Activated CD4-positive, alpha-beta T cell treated with anti-CD3 and anti-CD28 coated beads, Interleukin-2, amount 50 U/mL, for 16 hours (primary cell): Measurements from ENCODE around the gene OSBPL7.

Experiments
- DNase-seq: peaks from one replicate; pipeline ENCODE4 v3.0.0-alpha.2; 2020

OSBPL7 gene

DNA sequence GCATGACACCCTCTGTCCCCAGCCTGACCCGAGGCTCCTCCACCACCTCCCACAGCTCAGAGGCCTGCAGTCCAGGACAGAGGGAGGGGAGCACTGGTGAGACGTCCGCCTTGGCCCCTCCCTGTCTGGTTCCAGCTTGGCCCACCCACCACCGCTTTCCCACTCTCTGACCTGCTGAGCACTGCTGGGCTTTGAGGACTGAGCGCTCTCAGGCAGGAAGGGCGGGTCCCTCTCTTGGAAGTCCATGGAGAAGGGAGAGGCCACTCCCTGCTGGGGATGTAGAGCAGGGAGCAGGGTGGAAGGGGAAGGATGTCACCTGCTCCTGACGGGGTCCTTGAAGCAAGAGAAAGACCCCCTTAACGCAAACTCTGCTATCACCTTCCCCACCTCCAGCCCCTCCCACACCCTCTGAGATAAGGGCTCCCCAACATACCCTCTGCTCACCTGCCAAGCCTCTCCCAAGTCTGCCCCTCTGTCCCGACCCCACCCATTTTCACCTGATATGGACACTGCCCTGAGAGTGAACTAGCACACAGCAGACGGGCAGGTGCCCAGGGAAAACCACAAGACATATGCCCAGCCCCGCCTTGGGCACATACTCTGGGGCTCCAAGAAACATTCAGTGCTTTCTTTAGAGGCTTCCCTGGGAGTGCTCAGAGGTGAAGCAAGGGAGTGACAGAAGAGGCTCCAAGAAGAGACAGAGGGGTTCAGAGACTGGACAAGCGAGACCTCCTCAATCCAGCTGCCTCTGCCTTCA is 1.4 kb downstream of the OSBPL7 start:
- no peak for DNase-seq

DNA sequence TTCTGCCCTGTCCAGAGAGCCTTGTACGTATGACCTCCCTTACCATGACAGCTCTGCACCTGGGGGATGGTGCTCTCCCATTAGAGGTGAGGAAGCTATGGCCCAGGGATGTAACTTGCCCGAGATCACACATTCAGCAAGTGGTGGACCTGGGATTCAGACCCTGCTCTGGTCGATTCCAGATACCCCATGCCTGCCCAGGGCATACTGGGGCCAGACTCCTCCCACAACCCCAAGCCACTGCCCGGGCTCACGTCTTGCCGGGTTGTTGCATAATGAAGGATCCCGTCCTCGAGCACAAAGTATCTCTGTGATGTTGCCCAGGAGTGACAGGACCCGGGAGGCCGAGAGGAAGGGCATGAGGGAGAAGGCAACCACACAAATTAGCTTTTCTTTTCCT is 2.1 kb downstream of the OSBPL7 start:
- no peak for DNase-seq

DNA sequence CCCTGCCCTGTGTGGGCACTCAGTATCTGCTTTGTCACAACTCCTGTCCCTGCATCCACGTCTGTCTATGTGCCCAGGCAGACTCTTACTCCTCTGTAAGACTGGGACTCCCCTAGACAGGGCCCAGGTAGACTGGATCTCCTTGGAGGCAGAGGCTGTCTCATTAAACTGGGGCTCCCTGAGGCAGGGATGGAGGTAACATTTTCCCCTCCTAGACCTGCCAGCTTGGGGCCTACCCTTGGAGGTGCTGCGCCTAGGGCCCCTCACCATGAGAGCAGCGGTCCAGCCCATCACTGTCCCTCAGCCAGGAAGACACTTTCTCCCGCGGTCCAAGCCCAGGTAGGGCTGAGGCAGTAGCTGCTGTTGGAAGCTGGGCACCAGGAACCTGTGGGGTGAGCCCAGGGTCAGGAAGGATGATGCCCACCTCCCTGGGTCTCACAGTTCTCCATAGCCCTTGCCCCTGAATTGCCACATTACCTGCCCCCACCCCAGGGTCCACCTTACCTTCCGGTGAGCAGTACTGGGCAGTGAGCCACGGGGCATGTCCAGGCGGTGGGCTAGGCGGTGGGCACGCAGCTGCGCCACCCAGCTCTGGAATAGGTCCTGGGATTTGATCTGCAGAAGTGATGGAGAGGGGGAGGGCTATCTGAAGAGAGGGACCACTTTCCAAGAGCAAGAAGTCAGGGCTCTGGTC is 3.4 kb downstream of the OSBPL7 start:
- DNase-seq = no peak

DNA sequence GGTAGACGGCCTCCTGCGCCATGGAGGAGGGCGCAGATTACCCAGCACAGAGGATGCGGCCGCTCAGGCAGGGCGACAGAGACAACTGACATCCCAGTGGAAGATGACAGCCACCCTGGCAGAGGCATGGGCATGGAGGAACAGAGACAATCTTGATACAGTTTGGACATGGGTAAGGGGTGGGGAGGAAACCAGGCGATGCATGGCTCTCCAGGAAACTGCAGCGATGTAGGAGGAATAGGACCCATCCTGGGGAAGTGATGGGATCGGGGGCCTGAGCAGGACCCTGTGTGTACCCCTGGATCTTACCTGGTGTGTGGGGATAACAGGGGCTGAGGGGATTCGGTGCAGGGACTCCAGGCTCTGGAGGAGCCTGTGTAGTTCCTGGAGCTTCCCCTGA is 4.6 kb downstream of the OSBPL7 start:
- no peak for DNase-seq

DNA sequence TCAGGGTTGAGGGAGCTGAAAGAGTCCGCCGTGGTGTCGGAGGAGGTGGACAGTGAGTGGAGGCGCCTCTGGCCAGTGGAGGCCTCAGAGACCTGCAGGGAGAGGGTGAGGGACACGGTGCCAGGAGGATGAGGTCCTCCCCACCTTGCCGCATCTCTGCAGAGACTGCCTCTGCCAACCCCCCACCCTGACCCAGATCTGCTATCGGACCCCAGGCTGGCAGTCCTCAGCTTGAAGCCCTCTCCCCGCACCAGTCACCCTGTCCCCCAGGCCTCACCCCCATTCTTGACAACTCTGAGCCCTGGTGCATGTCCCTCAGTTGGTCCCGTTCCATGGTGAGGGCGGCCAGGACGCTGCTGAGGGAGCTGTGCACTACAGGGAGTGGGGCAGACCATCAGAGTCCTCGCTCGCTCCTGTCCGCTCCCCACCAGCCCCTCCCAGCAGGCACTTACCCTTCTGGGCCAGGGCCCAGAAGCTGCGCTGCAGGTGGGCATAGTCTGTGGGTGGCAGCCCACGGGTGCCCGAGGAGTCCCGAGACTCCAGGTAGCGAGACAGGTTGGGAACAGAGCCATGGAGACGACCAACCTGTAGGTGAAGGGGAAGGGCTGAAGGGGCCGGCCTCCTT is 5.4 kb downstream of the OSBPL7 start:
- DNase-seq = no peak

DNA sequence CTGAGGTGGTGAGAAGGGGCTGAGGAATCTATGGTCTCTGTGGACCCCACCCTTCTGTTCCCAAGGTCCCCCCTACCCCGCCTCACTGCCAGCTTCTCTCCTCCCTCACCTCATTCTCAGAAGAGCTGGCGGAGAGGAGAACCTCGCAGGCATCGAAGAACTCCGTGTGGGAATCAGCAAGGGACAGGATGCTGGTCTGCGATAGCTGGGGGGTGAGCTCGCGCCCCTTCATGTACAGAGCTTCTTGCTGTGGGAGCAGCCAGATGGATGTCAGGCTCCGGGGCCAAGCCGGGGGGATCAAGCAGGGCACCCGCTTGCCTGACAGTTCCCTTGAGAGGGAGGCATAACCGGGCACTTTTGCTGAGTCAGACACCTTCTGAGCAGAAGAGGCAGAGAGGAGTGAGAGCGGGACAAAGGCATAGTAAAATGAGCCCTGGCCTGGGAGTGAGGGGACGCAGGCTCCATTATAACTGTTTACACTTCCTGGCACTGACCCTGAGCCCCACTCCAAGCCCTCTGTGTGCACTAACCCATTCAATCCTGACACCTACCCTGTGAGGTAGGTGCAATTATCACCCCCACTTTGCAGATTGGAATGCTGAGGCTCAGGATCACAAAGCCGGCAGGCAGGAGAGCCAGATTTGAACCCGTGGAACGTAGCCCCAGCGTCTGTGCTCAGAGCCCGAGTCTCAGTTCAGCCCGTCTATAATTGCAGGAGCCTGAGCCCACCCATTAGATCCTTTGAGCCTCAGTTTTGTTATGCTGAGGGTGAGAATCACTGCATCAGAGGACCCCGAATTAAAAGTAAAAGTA is 6.3 kb downstream of the OSBPL7 start:
- no peak for DNase-seq

DNA sequence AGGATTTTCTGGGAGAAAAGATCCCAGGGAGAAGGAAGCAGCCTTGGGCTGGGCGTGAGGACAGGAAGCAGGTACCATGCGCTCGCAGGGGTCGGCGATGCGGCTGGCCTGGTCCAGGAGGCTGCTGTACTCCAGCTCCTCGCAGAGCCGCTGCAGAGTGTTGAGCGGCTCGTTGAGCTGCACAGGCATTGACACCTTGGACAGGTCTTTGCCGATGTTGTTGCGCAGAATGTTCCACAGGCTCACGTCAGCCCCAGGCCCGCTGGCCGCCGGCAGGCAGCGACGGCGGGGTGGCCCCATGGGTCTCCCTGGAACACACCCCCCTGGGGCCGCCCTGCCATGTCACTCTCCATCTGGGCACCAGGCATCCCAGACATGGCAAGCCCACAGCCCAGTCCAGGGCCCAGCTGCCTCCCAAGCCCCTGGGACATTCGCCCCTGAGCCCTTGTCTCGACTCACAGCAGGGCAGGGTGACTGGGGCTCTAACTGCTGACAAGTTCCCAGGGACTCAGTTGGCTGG is 8.0 kb downstream of the OSBPL7 start:
- DNase-seq = no peak

DNA sequence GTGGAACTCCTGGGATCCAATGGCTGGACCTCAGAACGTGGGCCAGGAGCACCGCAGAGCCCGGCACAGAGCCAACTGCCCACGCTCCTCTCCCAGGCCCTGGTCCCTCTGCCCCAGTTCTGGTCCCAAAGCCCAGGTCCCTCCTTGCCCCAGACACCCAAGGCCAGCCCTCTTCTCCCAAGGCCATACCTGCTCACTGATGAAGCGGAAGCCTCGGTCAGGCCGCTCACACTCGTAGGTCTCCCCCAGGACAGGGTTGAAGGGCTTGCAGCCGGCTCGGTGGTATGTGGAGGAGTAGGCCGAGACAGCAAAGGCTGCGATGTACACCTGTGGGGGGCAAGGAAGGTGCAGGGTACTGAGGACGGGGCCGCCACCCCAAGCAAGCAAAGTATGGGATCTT is 8.5 kb downstream of the OSBPL7 start:
- no peak for DNase-seq

DNA sequence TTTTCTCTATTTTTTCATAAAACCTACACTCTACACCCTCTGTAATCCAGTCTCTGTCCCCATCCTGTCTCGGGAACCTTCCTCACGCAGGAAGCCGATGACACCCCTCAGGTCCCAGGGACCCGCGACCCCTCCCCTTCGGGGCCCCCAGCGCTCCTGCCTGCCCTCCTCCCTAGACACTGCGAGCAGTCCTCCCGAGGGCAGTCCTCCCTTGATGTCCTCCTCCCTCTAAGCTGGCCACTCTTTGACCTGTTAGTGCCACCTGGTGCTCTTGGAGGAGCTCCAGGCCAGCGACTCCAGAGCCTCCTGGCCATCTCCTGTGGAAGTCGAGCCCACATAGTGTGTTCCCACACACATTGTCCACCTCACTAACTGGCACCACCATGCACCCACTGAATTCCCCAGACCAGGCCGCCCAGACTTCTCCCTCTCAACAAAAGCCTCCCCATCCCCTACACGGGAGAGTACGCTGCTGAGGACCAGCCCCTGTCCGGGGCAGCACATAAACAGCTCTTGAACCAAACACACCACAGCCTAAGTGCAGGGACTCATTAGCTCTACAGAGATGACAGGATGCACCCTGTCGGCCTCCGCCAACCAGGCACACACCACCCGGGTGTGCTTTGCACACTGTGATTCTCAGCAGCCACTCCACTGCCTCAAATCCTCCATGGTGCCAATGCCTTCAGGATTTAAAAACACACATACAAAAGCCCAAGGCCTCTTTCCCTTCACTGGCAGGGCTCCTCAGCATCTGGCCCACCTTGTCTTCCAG is 9.3 kb downstream of the OSBPL7 start:
- no peak for DNase-seq

DNA sequence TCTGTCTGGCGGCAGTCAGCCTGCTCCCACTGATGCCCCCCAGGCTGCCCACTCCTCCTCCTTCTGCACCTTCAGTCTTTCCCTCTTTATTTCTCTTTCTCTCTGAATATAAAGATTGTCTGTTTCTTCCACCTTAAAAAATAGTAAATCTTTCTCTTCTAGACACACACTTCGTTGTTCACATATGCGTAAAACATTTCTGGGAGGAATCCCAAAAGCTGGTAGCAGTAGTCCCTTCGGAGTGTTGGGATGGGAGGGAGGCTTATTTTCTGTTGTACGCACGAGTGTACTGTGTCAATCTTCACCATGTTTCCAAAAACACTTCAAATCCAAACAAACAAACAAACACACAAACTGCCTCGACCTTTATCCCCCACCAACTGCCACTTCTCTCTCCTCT is 9.9 kb downstream of the OSBPL7 start:
- DNase-seq = no peak

DNA sequence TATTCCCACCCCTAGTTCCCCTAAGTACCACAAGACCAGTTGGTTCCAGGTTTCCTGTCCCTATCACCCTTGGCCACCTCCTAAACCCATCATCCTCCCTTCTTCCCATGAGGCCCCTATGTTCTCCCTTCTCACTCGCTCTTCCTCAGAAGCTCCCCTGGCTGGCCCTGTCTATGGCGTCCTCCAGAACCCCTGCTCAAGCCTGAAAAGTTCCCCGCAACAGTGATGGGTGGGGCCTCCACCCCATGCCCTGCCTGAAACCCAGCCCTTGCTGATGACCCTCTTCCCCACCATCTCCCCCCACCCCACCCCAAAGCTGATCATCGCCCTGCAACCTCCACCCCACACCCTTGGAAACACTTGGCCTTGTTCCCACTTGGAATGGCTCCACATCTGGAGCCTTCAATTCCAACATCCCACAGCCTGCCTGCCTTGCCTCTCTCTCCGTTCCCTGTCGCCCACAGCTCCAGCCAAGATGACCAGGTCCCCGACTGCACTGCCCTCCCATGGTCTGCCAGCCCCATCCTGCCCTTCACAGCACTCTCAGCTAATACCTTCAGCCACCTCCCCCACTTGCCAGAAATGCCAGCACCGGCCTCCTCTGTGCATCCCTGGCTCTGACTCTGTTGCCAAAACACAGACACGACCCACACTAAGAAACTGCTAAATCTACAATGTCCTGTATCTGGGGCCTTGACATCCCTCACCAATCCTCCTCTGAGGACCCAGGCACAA is 10.5 kb downstream of the OSBPL7 start:
- DNase-seq = no peak

DNA sequence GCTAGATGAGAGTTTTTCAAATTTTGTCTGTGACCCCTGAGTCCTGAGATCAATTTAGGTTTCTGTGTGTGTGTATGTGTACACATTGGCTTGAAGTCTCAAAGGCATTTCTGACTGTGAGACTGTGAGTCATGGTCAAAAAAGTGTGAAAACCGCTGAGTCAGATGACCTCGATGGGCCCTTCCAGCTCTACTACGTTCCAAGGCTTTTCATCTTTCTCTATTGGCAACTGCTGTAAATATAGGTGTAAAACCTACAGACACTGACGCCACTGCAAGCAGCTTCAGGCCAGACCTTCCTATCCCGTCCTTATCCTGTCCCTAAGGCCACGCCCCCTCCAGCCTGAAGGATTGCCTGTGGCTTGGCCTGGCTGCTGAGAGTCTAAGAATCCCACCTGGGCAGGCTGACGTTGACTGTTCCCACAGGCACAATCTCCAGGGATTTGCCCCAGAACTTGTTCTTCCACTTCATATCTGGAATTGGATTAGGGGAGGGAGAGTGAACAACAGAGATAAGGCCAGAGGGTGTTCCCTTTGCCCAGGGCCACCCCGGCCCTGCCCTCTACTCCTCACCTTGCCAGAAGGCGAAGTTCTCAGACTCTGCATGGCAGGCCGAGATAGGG is 11.3 kb downstream of the OSBPL7 start:
- peak; percentile 73 for DNase-seq

DNA sequence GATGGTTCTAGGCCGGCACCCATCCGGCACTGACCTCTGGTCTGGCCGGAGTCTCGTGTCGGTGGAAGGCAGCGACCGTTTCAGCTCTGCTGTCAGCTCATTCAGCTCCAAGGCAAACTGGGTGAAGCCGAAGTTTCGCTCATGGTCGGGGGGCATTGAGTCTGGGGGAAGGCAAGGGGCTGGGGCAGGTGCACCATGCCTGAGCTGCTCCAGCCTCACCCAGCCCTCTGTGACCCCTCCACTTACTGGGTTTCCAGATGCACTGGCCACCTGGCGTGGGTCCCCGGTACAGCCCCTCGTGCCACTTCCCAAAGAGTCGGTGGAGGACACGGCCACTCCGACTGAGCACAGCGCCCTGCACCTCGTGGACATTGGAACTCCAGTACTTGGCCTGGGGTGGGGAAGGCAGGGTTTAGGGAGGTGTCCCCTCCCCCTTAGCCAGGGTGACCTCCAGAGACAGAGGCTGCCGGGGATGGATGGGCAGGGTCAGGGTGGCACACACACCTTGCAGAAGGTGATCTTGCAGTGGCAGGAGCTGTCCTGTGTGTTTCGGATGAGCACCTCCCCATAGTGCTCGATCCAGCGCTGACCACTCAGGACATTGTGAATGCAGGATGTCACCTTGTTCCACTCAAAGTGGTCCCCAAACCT is 12.6 kb downstream of the OSBPL7 start:
- DNase-seq = no peak

DNA sequence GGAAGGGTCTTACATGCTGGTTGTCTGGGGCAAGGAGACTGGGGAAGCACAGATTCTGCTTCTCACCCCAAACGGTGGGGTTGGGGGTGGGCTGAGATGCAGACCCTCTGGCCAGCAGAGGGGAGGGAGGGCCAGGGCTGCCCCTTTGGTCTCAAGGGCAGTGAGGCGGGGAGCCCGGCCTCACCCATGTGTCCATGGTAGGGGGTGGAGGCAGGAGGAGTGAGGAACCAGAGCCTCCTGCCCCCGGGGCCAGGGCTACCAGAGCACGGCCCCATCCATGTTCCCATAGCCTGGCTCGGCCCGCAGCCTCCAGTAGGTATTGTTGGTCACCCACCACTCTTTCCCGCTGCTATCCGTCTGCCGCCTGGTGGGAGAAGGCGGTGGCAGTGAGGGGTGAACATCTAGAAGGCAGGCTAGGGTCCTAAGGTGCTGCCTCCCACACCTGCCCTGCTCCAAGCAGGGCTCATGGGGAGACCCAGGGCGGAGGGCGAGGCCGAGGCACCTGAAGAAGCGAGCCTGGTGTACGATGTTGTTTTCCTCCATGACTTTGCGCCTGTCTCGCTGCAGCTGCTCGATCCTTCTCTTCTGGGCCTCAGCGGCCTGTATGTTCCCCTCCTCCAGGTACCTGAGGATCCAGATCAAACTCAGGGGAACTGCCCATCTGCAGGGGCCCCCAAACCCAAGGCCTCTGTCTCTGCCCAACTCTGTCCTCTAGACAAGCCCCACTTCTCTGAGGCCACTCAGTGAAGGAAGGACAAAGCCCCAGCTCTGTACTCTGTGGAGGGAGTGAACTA is 13.4 kb downstream of the OSBPL7 start:
- no peak for DNase-seq

DNA sequence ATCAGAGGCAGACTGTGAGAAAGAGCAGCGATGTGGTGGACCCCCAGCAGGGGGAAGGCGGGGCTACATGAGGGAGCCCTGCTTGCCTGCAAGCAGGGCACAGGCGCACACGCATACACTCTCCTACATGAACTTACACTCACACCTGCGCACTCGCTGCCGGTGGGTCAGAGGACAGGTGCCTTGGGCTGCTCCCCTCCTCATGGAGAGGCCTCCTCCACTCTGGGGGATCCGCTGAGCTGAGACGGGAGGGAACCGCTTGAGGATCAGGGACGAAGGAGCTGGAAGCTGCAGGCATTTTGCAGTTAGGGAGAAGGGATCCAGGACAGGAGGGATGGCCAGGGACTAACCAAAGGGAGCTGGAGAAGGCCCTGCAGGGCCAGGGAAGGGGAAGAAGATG is 14.2 kb downstream of the OSBPL7 start:
- no peak for DNase-seq

DNA sequence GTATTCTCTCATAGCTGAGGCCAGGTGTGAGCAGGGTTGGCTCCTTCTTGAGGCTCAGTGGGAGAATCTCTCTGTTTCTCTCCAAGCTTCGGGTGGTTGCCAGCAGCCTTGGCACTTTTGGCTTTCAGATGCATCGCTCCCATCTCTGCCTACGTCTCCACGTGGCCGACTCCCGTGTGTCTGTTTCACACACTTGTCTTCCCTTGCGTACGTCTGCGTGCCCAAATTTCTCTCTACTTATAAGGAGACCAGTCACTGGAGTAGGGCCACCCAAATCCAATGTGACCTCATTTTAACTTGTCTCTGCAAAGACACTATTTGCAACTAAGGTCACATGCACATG is 14.7 kb downstream of the OSBPL7 start:
- no peak for DNase-seq

DNA sequence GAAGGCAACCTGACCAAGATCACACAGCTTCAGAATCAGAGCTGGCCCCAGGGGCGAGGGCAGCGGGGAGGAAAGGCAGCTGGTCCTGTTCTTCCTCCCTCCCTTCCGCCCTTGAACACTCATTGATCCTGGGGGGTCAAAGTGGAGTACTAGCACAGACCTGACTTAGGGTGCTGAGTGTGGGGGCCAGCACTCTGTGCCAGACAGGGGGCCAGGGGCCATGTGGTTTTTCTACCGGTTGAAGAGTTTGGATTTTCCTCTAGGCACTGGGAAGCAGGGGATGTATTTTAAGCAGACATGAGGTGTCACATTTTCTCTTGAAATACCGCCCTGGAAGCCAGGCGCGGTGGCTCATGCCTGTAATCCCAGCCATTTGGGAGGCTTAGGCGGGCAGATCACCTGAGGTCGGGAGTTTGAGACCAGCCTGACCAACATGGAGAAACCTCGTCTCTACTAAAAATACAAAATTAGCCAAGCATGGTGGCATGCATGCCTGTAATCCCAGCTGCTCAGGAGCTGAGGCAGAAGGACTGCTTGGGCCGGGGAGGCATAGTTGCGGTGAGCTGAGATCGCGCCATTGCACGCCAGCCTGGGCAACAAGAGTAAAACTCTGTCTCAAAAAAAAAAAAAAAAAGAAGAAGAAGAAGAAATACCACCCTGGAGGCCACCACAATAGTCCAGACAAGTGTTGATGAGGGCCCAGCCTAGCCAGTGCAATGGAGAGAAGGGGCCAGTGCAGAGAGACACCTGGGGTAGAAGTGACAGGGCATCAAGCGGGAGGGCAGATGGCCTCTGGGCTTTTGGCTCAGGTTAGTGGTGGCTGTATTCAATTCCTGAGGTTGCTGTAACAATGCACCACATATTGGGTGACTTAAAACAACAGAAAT is 15.3 kb downstream of the OSBPL7 start:
- DNase-seq = no peak

DNA sequence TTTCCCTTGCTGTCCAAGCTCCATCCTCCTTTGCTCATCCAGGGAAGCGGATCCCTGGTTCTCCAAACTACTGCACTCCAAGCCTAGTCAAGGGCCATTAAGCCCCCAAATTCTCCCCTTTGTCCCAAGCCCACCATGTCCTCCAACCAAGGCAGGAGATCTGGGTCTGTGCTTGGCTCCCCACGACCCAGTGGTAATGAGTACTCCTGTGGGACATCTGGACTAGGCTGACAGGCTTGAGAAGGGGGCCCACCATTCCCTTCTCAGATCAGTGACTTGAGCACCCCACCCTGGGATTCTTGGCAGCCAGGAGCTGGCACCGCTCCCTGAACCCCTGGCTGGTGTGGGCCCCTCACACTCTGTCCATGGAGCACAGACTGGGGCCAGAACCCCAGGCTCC is 17.1 kb downstream of the OSBPL7 start:
- DNase-seq = no peak

DNA sequence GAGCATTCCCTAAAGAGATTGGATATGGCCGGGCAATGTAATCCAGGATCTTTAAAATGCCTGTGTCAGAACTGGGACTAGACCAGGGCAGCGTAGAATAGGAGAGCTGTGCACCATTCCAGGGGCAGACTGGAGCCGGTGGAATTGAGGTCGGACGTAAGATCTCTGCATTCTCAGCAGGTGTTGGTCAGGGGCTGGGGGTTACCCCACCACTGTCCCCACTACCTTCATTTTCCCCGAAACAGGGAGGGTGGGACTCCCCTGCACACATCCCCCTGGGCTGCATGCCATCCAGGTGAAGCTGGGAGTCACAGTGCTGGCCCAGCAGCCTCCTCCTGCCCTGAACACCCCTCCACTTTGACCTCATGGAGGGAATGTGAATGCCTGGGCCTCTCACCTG is 17.8 kb downstream of the OSBPL7 start:
- DNase-seq = no peak
